H1 (cell line): ENCODE results near the gene RSL24D1. TPM values are rescaled to one million over a fixed set of nuclear protein-coding genes. Genes with fewer than 3 reads are reported as not detected.

Experiments used
- CTCF ChIA-PET: fragments of 300-600 bp; sonication (Branson Sonifier 250); formaldehyde crosslinking; loops from one replicate; lab custom pipeline; 2021; ENCODE audit not compliant: partially characterized antibody; lab: Charles Lee
- POLR2A ChIA-PET: fragments of 300-600 bp; sonication (Branson Sonifier 250); formaldehyde crosslinking; loops from one replicate; lab custom pipeline; 2021; ENCODE audit warnings: inconsistent platforms; ENCODE audit not compliant: partially characterized antibody; lab: Charles Lee
- DNase-seq, 2 experiments: peaks; one replicate each; pipeline versions ENCODE4 v3.0.0 to v3.0.0-alpha.2; 2010 to 2022; ENCODE audit warnings: low spot score in 2 of 2, low read depth in 1 of 2, mixed read lengths in 1 of 2
- FAIRE-seq: peaks from 2 replicates; lab custom pipeline; 2011; peaks lifted over from hg19 to GRCh38; lab: Jason Lieb, UNC
- H2AFZ ChIP-seq: 2 replicates; pipeline ENCODE4 v1.8.1; 2012; ENCODE audit warnings: low read length, inconsistent platforms
- H2AK5ac ChIP-seq: 2 replicates; pipeline ENCODE4 v1.6.1; 2013; ENCODE audit warnings: low read depth, low read length
- H2BK120ac ChIP-seq: replicated peaks from 2 replicates; pipeline ENCODE3; 2013; ENCODE audit warnings: low read depth, low read length, inconsistent platforms
- H2BK12ac ChIP-seq: 2 replicates; pipeline ENCODE4 v1.6.1; 2013; ENCODE audit warnings: low read depth, low read length
- H2BK15ac ChIP-seq: 2 replicates; pipeline ENCODE4 v1.6.1; 2013; ENCODE audit warnings: low read length
- H2BK20ac ChIP-seq: 2 replicates; pipeline ENCODE4 v1.6.1; 2013; ENCODE audit warnings: low read length
- H2BK5ac ChIP-seq: 2 replicates; pipeline ENCODE4 v1.6.1; 2013; ENCODE audit warnings: low read depth, low read length
- H3K14ac ChIP-seq: 2 replicates; pipeline ENCODE4 v1.6.1; 2013; ENCODE audit warnings: inconsistent platforms; ENCODE audit not compliant: insufficient read length
- H3K18ac ChIP-seq: 2 replicates; pipeline ENCODE4 v1.6.1; 2013; ENCODE audit warnings: low read length; ENCODE audit errors: extremely low read depth
- H3K23ac ChIP-seq: 2 replicates; pipeline ENCODE4 v1.6.1; 2013; ENCODE audit warnings: inconsistent platforms; ENCODE audit not compliant: insufficient read length
- H3K23me2 ChIP-seq: 2 replicates; pipeline ENCODE4 v1.6.1; 2013; ENCODE audit warnings: low read depth, low read length
- H3K27ac ChIP-seq: 2 replicates; pipeline ENCODE4 v1.6.1; 2011; ENCODE audit warnings: low read depth, low read length, inconsistent platforms
- H3K27me3 ChIP-seq, 4 experiments: replicated peaks in 1 of 4; 1 replicate in 1 of 4; 2 replicates in 3 of 4; pipeline versions ENCODE4 v1.6.1 to v1.8.1; 2011 to 2013; ENCODE audit warnings: low read length in 3 of 4, mild to moderate bottlenecking in 3 of 4, inconsistent platforms in 2 of 4, mixed read lengths in 2 of 4, moderate library complexity in 1 of 4; ENCODE audit not compliant: control insufficient read depth in 3 of 4, insufficient read depth in 3 of 4; ENCODE audit errors: extremely low read depth in 1 of 4
- H3K36me3 ChIP-seq, 4 experiments: 2 replicates each; pipeline versions ENCODE4 v1.6.1 to v1.8.1; 2011 to 2013; ENCODE audit warnings: mild to moderate bottlenecking in 4 of 4, low read length in 3 of 4, moderate library complexity in 2 of 4, control low read depth in 1 of 4, inconsistent platforms in 1 of 4; ENCODE audit not compliant: insufficient read depth in 4 of 4, control insufficient read depth in 2 of 4
- H3K4ac ChIP-seq: replicated peaks from 2 replicates; pipeline ENCODE3; 2013; ENCODE audit warnings: low read length, low read depth, mixed read lengths, inconsistent platforms; ENCODE audit not compliant: insufficient read length
- H3K4me1 ChIP-seq, 4 experiments: replicated peaks in 1 of 4; 1 replicate in 1 of 4; 2 replicates in 3 of 4; pipeline versions ENCODE4 v1.6.1 to v1.8.1; 2011 to 2013; ENCODE audit warnings: low read length in 3 of 4, inconsistent platforms in 2 of 4, mixed read lengths in 1 of 4; ENCODE audit not compliant: insufficient read depth in 4 of 4, control insufficient read depth in 3 of 4
- H3K4me2 ChIP-seq, 2 experiments: 2 replicates each; pipeline versions ENCODE4 v1.6.1 to v1.8.1; 2011 to 2013; ENCODE audit warnings: low read depth in 2 of 2, low read length in 2 of 2, control low read depth in 1 of 2, inconsistent platforms in 1 of 2, mild to moderate bottlenecking in 1 of 2; ENCODE audit not compliant: insufficient read depth in 1 of 2
- H3K4me3 ChIP-seq, 4 experiments: fragments of 200-600, 300-600 bp in 1 of 4; sonication (generic), shearing (Covaris generic), sonication (Bioruptor Twin) in 1 of 4; 2 replicates each; pipeline versions ENCODE4 v1.5.1 to v1.8.1; 2011 to 2016; ENCODE audit warnings: low read length in 4 of 4, low read depth in 3 of 4, control low read depth in 2 of 4, inconsistent platforms in 2 of 4, mild to moderate bottlenecking in 2 of 4, mixed read lengths in 1 of 4, moderate library complexity in 1 of 4; ENCODE audit not compliant: insufficient read depth in 2 of 4; ENCODE audit errors: extremely low read depth in 1 of 4
- H3K56ac ChIP-seq: replicated peaks from 2 replicates; pipeline ENCODE3; 2013; ENCODE audit warnings: low read depth, mild to moderate bottlenecking, mixed read lengths, low read length, inconsistent platforms; ENCODE audit not compliant: insufficient read length
- H3K79me1 ChIP-seq: 2 replicates; pipeline ENCODE4 v1.6.1; 2013; ENCODE audit warnings: low read depth, low read length, control low read depth
- H3K79me2 ChIP-seq, 2 experiments: 2 replicates each; pipeline versions ENCODE4 v1.6.1 to v1.8.1; 2012 to 2013; ENCODE audit warnings: low read length in 2 of 2, mild to moderate bottlenecking in 2 of 2, inconsistent platforms in 1 of 2; ENCODE audit not compliant: insufficient read depth in 2 of 2, control insufficient read depth in 1 of 2
- H3K9ac ChIP-seq, 4 experiments: replicated peaks in 1 of 4; 1 replicate in 1 of 4; 2 replicates in 3 of 4; pipeline versions ENCODE4 v1.6.1 to v1.8.1; 2011 to 2013; ENCODE audit warnings: low read depth in 3 of 4, low read length in 3 of 4, control low read depth in 2 of 4, mild to moderate bottlenecking in 2 of 4, moderate library complexity in 2 of 4, inconsistent platforms in 1 of 4; ENCODE audit errors: extremely low read depth in 1 of 4
- H3K9me3 ChIP-seq, 2 experiments: 2 replicates each; pipeline versions ENCODE4 v1.6.1 to v1.8.1; 2012 to 2013; ENCODE audit warnings: mild to moderate bottlenecking in 2 of 2, moderate library complexity in 2 of 2, control low read depth in 1 of 2, inconsistent platforms in 1 of 2, low read depth in 1 of 2, low read length in 1 of 2, mixed read lengths in 1 of 2; ENCODE audit not compliant: insufficient read depth in 2 of 2
- H4K20me1 ChIP-seq, 2 experiments: replicated peaks in 1 of 2; 2 replicates each; pipeline versions ENCODE3 to v1.8.1; 2011 to 2013; ENCODE audit warnings: inconsistent platforms in 2 of 2, low read length in 2 of 2, mild to moderate bottlenecking in 1 of 2; ENCODE audit not compliant: insufficient read depth in 2 of 2, control insufficient read depth in 1 of 2
- H4K5ac ChIP-seq: 2 replicates; pipeline ENCODE4 v1.6.1; 2013; ENCODE audit warnings: low read length, low read depth, mixed read lengths, inconsistent platforms; ENCODE audit not compliant: insufficient read length
- H4K8ac ChIP-seq: 2 replicates; pipeline ENCODE4 v1.8.0; 2013; ENCODE audit warnings: mild to moderate bottlenecking, moderate library complexity, low read length, inconsistent platforms; ENCODE audit not compliant: insufficient read depth; ENCODE audit errors: extremely low read depth
- H4K91ac ChIP-seq: replicated peaks from 2 replicates; pipeline ENCODE3; 2013; ENCODE audit warnings: low read length, mixed read lengths, inconsistent platforms; ENCODE audit not compliant: insufficient read length
- CHD1 ChIP-seq: IDR thresholded peaks from 2 replicates; pipeline ENCODE4 v1.6.1; 2012; ENCODE audit warnings: low read depth, low read length, improper control_type of control experiment
- JUN ChIP-seq: IDR thresholded peaks from 2 replicates; pipeline ENCODE4 v1.6.1; 2011; ENCODE audit warnings: low read depth, mild to moderate bottlenecking, improper control_type of control experiment, low read length
- MAX ChIP-seq: IDR thresholded peaks from 2 replicates; pipeline ENCODE4 v1.6.1; 2012; ENCODE audit warnings: inconsistent platforms
- PHF8 ChIP-seq: fragments of 200-600 bp; sonication (generic); conservative IDR thresholded peaks from 2 replicates; pipeline ENCODE4 v1.7.1; 2012; ENCODE audit warnings: low read depth, mild to moderate bottlenecking, inconsistent platforms, low read length, moderate library complexity
- POLR2A ChIP-seq, 2 experiments: IDR thresholded peaks; 1 replicate in 1 of 2; 2 replicates in 1 of 2; pipeline ENCODE4 v1.6.1; 2011; ENCODE audit warnings: low read depth in 2 of 2, low read length in 2 of 2, mild to moderate bottlenecking in 2 of 2; ENCODE audit errors: control extremely low read depth in 1 of 2
- POU5F1 ChIP-seq: IDR thresholded peaks from 2 replicates; pipeline ENCODE4 v1.6.1; 2011; ENCODE audit warnings: low read depth, mild to moderate bottlenecking, low read length, moderate library complexity
- RFX5 ChIP-seq: IDR thresholded peaks from 2 replicates; pipeline ENCODE4 v1.6.1; 2011; ENCODE audit warnings: low read depth, low read length, improper control_type of control experiment, borderline replicate concordance
- TEAD4 ChIP-seq: IDR thresholded peaks from 2 replicates; pipeline ENCODE4 v1.6.1; 2012; ENCODE audit warnings: low read depth, low read length, inconsistent platforms, mixed read lengths
- WGBS, 2 experiments: shearing (Covaris generic) in 1 of 2; methylation state at CpG; one replicate each; pipeline versions ENCODE4 v1.1.6 to v1.1.7; 2013 to 2015; ENCODE audit warnings: low lambda C conversion rate in 2 of 2, mixed read lengths in 2 of 2, inconsistent platforms in 1 of 2, low coverage in 1 of 2, missing lambda C conversion rate in 1 of 2; ENCODE audit not compliant: insufficient replicate concordance in 2 of 2, insufficient coverage in 1 of 2, insufficient read length in 1 of 2; ENCODE audit errors: extremely low coverage in 1 of 2, missing lambda C conversion rate in 1 of 2; 5-methylcytosine and 5-hydroxymethylcytosine counted together
- polyA plus RNA-seq, 7 experiments: library from polyadenylated mRNA; depleted of rRNA in 3 of 7; stranded (reverse) in 5 of 7; unstranded in 2 of 7; fragments of >200 nt in 5 of 7; fragments of 200-250 nt in 2 of 7; gene quantifications; 1 replicate in 5 of 7; 2 replicates in 1 of 7; 4 replicates in 1 of 7; pipeline versions ENCODE4 v1.2.1 to v1.2.3, GENCODE V29; 2011 to 2013; ENCODE audit warnings: missing spikeins in 2 of 7, mixed read lengths in 2 of 7
- total RNA-seq: library from RNA; stranded (reverse); fragmentation: NEBNext Ultra II Directional; extraction: Animal tissue kit (Norgen Biotek cat#: 25700); gene quantifications from 2 replicates; pipeline ENCODE4 v1.2.1, GENCODE V29; 2021

RSL24D1 gene
- total and polyA plus RNA-seq, 2 of the 8 experiments (the other 6 are each of a cell fraction or from before 2014, with no cell fraction given) = 45.7 to 130 TPM

- Histone ChIP-seq H3K9ac (no peak overlapping the region), H3K4me2 (no peak overlapping the region), H3K23ac (no peak overlapping the region), H3K9me3 (peaks cover 5 to 7% of the 10 kb centered on the region in 2 experiments; a peak in 2 of 4 replicates), H2AK5ac (no peak overlapping the region), H4K91ac (no peak overlapping the region), H3K79me2 (no peaks in the 10 kb centered on the region), H3K4me3 (no peak overlapping the region), H3K56ac (no peak overlapping the region), H3K79me1 (no peaks in the 10 kb centered on the region), H3K18ac (no peak overlapping the region), H2AFZ (no peak overlapping the region), H3K27ac (no peak overlapping the region), H4K20me1 (no peaks in the 10 kb centered on the region), H3K14ac (no peak overlapping the region), H3K4ac (no peak overlapping the region), H3K4me1 (no peaks in the 10 kb centered on the region), H4K8ac (no peak overlapping the region), H3K27me3 (peaks cover 0 to 3% (median 0%) of the 10 kb centered on the region in 4 experiments; a peak in 1 of 7 replicates), H4K5ac (no peak overlapping the region), H2BK12ac (no peak overlapping the region), H2BK20ac (no peak overlapping the region), H3K36me3 (no peaks in the 10 kb centered on the region), H2BK120ac (no peak overlapping the region), H2BK5ac (no peak overlapping the region), H2BK15ac (no peak overlapping the region), H3K23me2 (no peaks in the 10 kb centered on the region)
- DNase-seq (no peak), FAIRE-seq (no peak)
- ChIA-PET CTCF (interaction anchor here (0.7 kb wide), 1 partner anchor 1102 kb away, joined by 6 read pairs; no protein-coding TSS in a partner anchor), POLR2A (no interaction called here)
- 88% methylated on average over 3 of the region's 3 CpGs; no CpG with 5 or more reads in 1 of the 2 experiments for WGBS, 2 experiments
- TF ChIP-seq POLR2A (IDR thresholded peaks at IDR 0.05; ENCODE audit: control extremely low read depth in 1 of 2, low read depth in 2 of 2, low read length in 2 of 2) = no peak
- TF ChIP-seq PHF8 = no peak
- TF ChIP-seq POU5F1 = no peak
- TF ChIP-seq JUN = no peak
- TF ChIP-seq MAX = no peak
- TF ChIP-seq RFX5 = no peak
- TF ChIP-seq TEAD4 = no peak
- no peak for TF ChIP-seq CHD1
Observed at GRCh38 chr15:55151631-55152030, 45.1 kb downstream of the RSL24D1 start.
